Adrenal gland (tissue), 5 donors: ENCODE data around the gene HORMAD2.

ENCODE experiments used
- POLR2A ChIP-seq, 2 donors: fragments of 450-650 bp; IDR thresholded peaks; one replicate each; pipeline ENCODE4 v1.6.1; 2017; ENCODE audit warnings: antibody characterized with exemption in 2 of 2, mild to moderate bottlenecking in 2 of 2, moderate library complexity in 1 of 2
- TF ChIP-seq, protein P1 (sequence below), 6 experiments: fragments of 450-650 bp in 4 of 6; fragments of 200-600 bp in 2 of 6; sonication (generic) in 1 of 6; IDR thresholded peaks; 1 replicate in 5 of 6; 2 replicates in 1 of 6; pipeline versions ENCODE4 v1.5.1 to v1.8.0; 2016 to 2021; ENCODE audit warnings: antibody characterized with exemption in 6 of 6, mild to moderate bottlenecking in 2 of 6, moderate library complexity in 1 of 6
- donor health status: DM: no; HTN: no; CAD: no.

- TF ChIP-seq POLR2A (IDR thresholded peaks at IDR 0.05), result no peak
- TF ChIP-seq, protein P1, sequence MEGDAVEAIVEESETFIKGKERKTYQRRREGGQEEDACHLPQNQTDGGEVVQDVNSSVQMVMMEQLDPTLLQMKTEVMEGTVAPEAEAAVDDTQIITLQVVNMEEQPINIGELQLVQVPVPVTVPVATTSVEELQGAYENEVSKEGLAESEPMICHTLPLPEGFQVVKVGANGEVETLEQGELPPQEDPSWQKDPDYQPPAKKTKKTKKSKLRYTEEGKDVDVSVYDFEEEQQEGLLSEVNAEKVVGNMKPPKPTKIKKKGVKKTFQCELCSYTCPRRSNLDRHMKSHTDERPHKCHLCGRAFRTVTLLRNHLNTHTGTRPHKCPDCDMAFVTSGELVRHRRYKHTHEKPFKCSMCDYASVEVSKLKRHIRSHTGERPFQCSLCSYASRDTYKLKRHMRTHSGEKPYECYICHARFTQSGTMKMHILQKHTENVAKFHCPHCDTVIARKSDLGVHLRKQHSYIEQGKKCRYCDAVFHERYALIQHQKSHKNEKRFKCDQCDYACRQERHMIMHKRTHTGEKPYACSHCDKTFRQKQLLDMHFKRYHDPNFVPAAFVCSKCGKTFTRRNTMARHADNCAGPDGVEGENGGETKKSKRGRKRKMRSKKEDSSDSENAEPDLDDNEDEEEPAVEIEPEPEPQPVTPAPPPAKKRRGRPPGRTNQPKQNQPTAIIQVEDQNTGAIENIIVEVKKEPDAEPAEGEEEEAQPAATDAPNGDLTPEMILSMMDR (IDR thresholded peaks at IDR 0.05), result no peak
Observed at GRCh38 chr22:30193031-30193775, 112.9 kb downstream of the HORMAD2 start.
